Activated CD4-positive, alpha-beta T cell treated with anti-CD3 and anti-CD28 coated beads, Interleukin-2, Interleukin-6, amounts not matched to agents 100 ng/mL and 50 ng/mL, durations not matched to agents 16 hours and 8 hours (primary cell): ENCODE results near the gene KIF1A.

ENCODE experiments used
- DNase-seq: peaks from one replicate; pipeline ENCODE4 v3.0.0-alpha.2; 2020

The KIF1A gene, protein sequence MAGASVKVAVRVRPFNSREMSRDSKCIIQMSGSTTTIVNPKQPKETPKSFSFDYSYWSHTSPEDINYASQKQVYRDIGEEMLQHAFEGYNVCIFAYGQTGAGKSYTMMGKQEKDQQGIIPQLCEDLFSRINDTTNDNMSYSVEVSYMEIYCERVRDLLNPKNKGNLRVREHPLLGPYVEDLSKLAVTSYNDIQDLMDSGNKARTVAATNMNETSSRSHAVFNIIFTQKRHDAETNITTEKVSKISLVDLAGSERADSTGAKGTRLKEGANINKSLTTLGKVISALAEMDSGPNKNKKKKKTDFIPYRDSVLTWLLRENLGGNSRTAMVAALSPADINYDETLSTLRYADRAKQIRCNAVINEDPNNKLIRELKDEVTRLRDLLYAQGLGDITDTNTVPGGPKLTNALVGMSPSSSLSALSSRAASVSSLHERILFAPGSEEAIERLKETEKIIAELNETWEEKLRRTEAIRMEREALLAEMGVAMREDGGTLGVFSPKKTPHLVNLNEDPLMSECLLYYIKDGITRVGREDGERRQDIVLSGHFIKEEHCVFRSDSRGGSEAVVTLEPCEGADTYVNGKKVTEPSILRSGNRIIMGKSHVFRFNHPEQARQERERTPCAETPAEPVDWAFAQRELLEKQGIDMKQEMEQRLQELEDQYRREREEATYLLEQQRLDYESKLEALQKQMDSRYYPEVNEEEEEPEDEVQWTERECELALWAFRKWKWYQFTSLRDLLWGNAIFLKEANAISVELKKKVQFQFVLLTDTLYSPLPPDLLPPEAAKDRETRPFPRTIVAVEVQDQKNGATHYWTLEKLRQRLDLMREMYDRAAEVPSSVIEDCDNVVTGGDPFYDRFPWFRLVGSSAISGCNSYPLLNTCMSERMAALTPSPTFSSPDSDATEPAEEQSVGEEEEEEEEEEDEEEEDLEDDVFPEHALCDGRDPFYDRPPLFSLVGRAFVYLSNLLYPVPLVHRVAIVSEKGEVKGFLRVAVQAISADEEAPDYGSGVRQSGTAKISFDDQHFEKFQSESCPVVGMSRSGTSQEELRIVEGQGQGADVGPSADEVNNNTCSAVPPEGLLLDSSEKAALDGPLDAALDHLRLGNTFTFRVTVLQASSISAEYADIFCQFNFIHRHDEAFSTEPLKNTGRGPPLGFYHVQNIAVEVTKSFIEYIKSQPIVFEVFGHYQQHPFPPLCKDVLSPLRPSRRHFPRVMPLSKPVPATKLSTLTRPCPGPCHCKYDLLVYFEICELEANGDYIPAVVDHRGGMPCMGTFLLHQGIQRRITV (N-terminal part only)

DNA sequence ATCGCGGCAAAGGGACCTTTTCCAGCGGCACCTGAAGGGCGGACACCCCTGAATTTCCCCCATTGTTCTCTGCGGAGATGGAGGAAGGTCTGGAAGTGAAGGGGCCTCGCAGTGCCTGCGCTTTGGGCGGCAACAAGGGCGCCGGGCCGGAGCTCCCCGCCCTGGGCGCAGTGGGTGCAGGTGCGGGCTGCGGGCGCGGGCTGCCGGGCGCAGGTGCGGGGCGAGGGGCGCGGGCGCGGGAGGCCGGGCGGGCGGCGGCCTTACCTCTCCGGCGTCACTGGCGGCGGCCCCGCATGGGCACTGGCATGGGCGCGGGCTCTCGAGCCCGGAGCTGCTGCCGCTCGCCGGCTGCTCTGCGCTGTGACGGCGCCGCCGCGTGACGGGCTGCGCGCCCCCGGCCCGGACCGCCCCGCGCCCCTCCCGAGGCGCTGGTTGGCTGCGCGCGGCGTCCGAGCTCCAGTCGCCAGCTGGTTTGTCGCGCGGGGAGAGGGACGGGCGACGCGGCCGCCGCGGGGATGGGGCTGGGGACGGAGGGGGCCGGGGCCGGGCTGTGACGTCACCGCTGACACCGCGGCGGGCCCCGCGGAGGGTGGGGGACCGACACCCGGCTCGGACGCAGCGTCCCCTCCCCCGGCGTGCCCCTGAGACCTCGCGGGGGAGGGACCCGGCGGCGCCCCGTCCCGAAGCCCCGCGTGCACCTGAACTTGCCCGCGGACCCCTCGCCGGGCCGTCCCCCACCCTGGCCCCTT is at the start of gene KIF1A:
Gene KIF1A (minus strand): TSS at position 362 of the 749 bp plus-strand sequence. CDS start 22,467 bp downstream, outside the sequence.
- no peak for DNase-seq

DNA sequence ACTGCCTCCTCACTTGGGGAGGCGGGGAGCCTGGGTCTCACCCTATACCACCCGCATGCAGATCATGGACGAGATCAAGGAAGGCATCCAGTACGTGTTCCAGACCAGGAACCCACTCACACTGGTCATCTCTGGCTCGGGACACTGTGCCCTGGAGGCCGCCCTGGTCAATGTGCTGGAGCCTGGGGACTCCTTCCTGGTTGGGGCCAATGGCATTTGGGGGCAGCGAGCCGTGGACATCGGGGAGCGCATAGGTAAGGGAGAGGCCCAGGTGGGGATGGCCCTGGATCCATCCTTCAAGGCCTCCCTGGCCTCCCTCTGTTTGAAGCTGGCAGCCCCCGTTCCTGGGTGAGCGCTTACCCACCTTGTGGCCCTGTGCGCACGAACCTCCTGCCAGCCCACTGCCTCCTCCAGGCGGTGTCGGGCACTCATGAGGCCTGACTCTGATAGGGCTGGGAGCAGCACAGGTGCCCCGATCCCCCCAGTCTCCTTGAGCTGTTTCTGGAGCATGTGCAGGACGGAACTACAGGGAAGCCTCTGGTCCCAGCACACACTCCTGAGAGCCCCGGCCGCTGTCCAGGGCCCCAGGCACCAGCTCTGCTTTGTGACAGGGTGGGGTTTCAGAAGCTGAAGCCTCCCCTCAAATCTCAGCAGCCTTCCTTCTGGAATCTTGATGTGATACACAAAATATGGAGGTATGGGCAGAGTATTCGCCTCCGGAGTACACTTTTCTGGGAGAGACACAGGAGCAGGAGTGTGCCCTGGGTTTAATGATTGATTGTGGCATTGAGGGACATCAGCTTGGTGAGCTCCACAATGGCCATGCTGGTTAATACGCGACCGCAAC is 49.3 kb upstream of the KIF1A start:
- no peak for DNase-seq

DNA sequence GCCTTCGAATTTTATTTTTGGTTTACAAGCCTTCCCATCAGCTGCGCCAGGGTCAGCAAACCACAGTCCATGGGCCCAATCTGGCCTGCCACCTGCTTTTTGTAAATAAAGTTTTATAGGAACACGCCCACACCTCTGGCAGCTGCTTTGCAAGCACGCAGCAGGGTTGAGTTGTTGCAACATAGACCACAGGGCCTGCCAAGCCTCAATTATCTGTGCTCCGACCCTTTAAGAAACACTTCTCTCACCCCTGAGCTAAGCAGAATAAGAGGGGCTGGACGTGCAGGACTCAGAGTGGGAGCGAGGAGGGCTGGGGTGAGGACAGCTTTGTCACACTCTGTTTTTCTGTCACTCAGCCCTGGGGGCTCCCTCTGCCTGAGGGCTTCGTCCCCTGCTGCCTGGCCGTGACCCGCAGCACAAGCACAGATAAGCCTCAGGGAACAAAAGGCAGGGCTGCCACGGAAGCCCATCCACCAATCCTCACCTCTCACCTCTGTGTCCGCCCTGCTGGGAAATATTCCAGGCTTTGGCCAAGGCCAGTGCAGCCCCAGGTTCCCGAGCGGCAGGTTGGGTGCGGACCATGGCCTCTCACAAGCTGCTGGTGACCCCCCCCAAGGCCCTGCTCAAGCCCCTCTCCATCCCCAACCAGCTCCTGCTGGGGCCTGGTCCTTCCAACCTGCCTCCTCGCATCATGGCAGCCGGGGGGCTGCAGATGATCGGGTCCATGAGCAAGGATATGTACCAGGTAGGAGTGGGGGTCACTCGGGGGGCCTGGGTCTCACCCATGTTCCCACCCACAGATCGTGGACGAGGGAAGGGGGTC is 48.5 kb upstream of the KIF1A start, which contains the start of gene AGXT:
Gene AGXT (plus strand): TSS at position 539 of the 823 bp plus-strand sequence. CDS start 42 bp downstream, at position 581.
- no peak for DNase-seq

DNA sequence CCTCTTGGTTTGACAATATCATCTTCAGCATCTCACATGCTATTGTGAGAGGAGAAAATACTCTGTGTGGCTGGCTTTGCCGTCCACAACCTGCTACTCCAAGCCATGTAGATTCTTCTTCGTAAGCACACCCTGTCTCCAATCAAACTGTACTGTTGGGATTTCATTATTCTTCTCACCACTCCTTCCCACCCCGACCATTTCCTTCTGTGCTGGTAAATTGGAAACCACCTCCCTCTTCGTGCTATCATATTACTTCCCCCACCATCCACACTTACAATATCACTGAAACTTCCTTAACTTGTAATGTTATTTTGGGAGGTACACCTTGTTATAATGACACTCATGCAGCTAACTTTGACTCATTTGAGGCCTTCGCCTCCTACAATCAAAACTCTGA is 45.4 kb upstream of the KIF1A start:
- DNase-seq = no peak

DNA sequence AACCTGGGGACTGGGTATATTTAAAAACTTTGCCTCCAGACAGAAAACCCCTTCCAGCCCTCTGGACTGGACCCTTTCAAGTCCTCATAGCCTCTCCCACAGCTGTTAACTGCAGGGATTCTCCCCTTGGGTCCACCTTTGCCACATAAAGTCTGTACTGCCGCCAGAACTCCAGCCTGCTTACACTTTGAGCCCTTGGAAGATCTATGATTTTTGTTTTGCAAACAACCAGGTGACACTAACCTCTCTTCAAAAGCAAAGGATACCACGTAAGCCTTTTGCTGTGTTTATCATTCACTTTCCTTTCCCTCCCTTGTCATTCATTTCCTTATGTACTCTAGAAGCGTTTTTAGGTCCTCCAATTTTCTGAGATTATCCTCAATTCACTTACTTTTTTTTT is 44.5 kb upstream of the KIF1A start:
- DNase-seq = no peak

DNA sequence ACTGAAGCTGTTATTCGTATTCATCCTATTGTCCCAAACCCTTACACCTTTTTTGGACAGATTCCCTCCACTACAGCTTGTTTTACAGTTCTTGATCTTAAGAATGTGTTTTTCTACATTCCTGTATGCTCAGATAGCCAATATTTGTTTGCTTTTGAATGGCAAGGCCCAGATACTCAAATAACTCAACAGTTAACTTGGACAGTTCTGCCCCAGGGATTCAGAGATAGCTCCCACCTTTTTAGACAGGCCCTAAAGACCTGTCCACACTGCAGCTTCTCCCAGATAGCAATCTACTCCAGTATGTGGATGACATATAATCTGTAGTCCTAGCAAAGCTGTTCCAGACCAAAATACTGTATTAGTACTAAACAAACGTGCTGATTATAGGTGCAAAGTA is 41.5 kb upstream of the KIF1A start:
- no peak for DNase-seq

DNA sequence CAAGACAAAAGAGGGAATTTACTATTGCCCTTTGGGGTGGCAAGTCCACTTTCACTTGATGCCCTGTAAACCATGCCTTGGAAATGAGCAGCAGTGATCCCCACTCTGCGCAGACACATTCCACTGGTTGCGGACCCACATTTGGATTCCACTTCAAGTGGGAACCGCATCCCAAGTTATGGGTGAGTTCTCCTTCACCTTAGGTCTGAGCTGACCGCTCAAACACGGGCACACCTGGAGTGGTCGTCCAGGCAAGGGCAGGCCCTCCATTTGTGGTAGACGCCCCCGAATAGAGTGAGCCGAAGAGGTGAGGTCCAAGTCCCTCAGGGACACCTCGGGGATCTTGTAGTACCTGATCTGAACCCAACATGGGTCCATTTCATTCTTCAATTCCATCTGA is 38.9 kb upstream of the KIF1A start:
- DNase-seq = no peak

DNA sequence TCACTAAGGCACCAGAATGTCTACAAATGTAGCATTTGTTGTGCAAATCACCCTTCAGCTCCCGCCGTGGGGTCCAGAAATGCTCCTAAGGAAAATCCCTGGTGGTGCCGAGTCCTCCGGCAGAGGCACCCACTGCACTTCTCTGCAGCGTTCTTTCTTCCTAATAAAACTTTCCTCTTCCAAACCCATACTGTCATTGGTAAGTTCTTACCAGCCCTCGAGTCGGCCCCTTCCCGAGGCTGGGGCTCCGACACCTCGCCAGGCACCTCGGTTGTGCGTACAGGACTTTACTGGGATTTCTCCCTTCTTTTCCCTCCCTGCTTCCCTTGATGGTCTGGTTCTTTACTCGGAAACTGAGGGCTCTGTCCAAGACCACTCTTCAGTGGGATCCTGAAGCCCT is 38.3 kb upstream of the KIF1A start:
- no peak for DNase-seq

DNA sequence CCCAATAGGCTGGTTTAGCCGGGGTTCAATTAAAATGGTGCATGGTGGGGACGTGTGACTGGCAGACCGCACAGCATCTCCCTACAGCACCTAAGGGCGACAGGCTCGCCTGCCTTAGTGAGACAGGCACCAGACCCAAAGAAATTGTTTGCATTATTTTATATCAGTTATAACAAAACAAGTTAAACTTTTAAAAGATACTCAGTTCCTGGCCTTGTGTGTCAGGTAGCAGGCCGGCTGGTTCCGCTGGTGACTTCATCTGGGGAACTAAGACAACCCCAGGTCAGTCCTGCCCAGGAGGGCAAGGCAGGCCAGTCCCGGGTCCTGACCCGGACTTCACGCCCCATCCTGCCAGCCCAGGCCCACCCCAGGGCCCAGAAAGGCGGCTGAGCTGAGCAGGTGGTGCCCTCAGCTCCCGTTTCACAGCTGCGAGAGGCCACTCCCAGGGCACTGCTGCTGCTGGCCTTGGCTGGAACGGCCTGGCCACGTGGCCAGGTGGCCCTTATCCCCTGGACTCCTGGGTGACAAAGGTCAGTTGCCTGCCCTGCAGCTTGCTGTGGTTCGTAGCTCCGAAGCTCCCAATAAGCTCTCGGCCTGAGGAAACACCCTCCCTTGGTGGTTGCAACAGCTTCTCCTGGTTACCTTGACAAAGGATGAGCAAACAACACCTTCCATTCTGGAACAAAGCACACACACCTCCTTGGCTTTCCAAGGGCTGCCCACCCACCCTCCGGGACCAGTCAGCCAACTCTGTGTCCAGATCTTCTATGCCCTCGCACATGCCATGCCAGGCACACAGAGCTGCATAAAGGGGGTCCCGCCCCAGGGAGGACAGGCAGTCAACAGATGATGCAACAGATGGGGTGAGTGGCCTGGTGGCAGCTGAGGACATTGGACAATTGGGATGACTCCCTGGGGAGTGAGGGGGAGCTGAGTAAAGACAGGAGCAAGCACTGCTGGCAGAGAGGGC is 37.3 kb upstream of the KIF1A start:
- DNase-seq = no peak

DNA sequence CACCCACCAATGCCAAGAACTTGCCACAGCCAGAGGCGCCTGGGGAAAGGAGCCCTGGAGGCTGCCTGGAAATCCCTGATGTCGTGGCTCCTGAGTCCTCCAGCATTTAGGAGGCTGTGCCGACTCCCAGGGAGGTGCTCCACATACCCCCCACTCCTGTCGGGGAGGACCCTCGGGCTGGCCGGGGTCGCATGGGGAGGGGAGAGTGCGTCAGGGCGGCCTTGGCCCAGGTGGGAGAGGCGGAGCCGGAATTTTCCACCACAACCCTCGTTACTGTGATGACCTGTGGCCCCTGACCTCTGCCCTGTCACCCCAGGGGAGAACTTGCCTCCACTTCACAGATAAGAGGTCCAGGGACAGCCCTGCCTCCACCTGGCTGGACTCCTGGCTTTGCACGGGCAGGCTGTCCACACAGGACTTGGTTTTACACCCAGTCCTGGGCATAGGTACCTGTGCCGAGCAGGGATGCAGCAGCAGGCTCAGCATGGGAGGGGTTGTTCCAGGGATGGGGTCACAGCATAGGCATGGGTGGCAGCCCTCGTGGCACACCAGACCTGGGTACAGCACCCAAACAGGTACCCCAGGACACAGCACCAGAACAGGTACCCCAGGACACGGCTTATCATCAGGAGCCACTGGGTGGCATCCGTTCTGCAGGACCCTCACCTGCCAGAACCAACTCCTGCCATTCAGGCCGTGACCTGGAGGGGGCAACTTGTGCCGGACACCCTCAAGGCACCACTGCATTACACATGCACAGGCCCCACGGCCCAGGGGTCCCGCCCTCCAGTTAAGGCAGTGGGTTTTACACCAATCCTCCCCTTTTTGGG is 36.3 kb upstream of the KIF1A start:
- no peak for DNase-seq

DNA sequence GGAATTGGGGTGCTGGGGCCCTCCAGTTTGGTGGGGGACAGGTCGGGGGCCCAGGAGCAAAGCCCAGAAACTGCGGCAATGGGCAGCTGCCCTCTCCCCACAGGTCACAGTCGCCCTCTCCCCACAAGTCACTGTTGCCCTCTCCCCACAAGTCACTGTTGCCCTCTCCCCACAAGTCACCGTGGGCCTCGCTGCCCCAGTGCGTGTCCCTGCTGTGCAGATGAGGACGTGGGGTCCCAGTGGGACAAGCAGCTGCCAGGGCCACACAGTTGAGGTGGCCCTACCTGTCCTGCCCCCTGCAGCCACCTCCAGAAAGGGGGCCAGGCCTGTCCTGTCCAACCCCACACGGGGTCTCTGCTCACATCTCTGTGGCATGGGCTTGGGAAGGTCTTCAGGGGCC is 35.7 kb upstream of the KIF1A start:
- no peak for DNase-seq

DNA sequence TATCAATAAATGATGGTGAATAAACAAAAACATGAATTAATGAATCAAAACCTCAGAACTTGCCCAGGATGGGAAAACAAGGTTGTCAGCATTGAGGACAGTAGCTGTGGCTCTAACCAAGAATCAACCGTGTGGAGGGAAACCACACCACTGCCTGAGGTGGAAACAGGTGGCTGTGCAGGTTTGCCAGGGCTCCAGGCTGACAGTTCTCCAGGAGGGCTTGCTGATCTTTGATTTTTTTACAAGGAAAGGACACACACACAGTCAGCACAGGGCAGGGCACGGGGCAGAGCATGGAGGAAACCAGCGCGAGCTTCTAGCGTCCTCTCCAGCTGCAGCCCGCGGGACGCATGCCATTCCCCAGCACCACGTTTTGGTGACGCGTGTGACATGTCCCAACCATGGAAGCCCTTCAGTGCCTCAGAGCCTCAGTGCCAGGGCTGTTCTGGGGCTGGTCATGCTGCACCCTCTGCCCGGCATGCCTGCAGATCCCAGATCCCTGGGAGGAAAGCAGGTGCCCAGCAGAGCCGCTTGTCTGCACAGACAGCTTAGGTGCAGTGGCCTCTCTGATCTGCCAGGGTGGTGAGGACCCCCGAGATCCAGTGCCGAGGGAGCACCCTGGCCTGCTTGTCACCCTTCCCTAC is 32.8 kb upstream of the KIF1A start:
- no peak for DNase-seq

DNA sequence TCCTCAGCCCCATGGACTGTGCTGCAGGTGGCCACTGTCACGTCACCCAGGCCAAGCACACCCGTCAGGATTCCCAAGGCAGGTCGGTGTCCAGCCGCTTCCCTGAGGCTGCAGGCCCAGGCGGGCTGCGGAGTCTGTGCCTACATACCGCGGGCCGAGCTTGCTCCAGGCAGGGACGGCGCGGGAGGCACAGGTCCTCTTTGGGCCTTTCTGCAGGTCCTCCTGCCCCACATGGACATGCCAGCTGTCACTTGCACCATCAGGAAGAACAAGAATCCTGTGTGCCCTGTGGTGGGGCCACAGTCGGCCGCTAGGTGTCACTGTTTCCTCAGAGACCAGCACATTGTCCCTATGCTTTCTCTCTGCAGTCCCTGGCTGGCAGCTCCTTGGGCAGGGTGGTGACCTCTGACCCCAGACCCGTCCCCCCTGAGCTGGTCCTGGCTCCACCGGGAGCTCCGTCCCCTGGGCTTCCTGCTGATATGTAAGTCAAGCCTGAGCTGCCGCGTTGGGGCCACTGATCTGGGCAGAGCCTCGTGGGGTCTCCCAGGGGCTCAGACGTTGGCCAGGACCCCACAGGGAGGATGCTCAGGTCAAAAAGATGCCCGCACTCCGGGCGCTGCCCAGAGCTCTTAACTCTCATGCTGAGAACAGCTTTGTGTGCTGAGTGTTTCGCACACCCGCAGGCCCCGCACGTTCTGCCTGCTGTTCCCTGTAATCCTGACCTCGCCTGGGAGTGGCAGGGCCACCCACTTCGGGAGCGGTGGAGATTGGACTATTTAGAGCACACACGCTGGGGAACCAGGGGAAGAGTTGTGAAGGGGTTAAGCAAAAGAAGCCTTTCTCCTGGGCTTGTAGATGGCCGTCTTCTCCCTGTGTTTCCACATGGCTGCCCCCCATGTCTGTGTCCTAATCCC is 31.3 kb upstream of the KIF1A start:
- DNase-seq = peak; percentile 86

DNA sequence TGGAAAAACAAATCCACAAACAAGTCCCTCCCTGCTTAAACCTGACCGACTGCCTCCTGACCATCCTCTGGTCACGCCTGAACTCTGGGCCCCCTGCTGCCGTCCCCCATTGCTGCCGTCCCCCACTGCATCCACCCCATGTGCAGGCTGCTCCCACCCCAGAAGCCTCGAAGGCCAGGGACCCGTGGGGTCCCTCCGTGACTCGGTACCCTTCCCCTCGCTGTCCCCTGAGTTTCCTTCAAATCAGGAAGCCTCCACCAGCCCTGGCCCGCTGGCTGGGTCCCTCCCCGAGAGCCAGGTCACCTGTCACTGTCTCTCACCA is 30.7 kb upstream of the KIF1A start:
- DNase-seq = no peak

DNA sequence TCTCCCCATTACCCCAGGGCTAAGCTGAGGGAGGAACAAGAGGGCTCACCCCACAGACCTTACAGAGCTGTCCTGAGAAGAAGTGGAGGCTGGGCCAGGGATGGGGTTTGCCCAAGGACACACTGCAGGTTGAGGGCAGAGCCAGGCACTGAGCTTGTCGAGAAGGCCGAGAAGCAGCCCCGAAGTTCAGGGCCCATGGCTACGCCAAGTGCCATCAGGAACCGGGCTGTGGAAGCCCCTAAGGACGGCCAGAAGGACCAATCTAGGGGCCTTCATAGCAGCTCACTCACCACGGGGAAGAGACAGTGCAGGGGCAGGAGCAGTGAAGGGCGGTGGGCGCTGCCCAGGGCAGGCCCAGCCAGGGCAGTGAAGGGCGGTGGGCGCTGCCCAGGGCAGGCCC is 30.0 kb upstream of the KIF1A start:
- DNase-seq = no peak

DNA sequence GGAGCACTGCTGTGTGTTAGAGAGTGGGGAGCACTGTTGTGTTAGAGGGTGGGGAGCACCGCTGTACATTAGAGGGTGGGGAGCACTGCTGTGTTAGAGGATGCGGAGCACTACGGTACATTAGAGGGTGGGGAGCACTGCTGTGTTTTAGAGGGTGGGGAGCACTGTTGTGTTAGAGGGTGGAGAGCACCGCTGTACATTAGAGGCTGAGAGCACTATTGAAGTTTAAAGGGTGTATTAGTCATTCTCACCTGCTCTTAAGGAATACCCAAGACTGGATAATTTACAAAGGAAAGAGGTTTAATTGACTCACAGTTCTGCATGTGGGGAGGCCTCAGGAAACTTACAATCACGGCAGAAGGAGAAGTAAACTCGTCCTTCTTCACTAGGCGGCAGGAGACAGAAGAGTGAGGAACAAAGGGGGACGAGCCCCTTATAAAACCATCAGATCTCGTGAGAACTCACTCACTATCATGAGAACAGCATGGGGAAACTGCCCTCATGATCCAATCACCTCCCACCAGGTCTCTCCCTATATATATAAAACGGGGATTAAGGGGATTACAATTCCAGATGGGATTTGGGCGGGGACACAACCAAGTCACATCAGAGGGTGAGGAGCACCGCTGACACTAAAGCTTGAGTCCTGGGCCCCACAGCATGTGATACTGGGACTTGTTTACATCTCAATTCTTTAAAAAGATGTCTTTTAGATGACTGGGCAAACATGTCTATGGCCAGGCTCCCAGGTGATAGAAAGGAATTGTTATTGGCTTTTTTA is 29.1 kb upstream of the KIF1A start:
- DNase-seq = no peak
